HEK293T (cell line): Measurements from ENCODE around the gene KCNAB2.

Experiments
- BHLHE40 ChIP-seq: fragments of 450-650 bp; IDR thresholded peaks from 2 replicates; pipeline ENCODE4 v1.6.1; 2016; ENCODE audit warnings: mild to moderate bottlenecking, moderate library complexity, borderline replicate concordance
- ELF4 ChIP-seq: fragments of 450-650 bp; IDR thresholded peaks from 2 replicates; pipeline ENCODE4 v1.6.1; 2017; ENCODE audit warnings: antibody characterized with exemption
- FOXA1 ChIP-seq: fragments of 450-650 bp; IDR thresholded peaks from 2 replicates; pipeline ENCODE4 v1.6.1; 2016; ENCODE audit warnings: mild to moderate bottlenecking
- FOXK2 ChIP-seq: fragments of 450-650 bp; IDR thresholded peaks from 2 replicates; pipeline ENCODE4 v1.6.1; 2016; ENCODE audit warnings: mild to moderate bottlenecking
- HDGF ChIP-seq: fragments of 450-650 bp; IDR thresholded peaks from 2 replicates; pipeline ENCODE4 v1.6.1; 2017; ENCODE audit warnings: antibody characterized with exemption, borderline replicate concordance
- NFRKB ChIP-seq: fragments of 450-650 bp; IDR thresholded peaks from 2 replicates; pipeline ENCODE4 v1.6.1; 2016; ENCODE audit warnings: mild to moderate bottlenecking, moderate library complexity
- ZNF384 ChIP-seq: fragments of 450-650 bp; IDR thresholded peaks from 2 replicates; pipeline ENCODE4 v1.6.1; 2016

- TF ChIP-seq FOXK2 (no peak), ELF4 (no peak), FOXA1 (no peak), BHLHE40 (no peak), HDGF (no peak), NFRKB (no peak), ZNF384 (no peak)
These were observed 591 bp downstream of the KCNAB2 start for GRCh38 chr1:6046279-6046678.
